ENCODE results near the gene MARCOL. TPM values are rescaled to one million over a fixed set of nuclear protein-coding genes. Genes with fewer than 3 reads are reported as not detected.
"Not testable (repeated sequence)": the region's sequence is repeated elsewhere in the genome, so short reads cannot be mapped to it uniquely, and the experiment has no call there.

MARCOL gene
- total RNA-seq, 1 experiment from 2014 or later = not detected

GRCh38 chr5:148237785-148238417 lies 424 bp upstream of the MARCOL start:
- Histone ChIP-seq H3K36me3 (ENCODE audit: insufficient read depth, low read length) (no peaks in the 10 kb centered on the region), H3K27me3 (ENCODE audit: low read length) (no peaks in the 10 kb centered on the region), H3K4me3 (ENCODE audit: low read length) (no peak overlapping the region), H3K27ac (ENCODE audit: low read length) (no peak overlapping the region), H3K4me1 (ENCODE audit: low read length) (no peaks in the 10 kb centered on the region), H2AFZ (ENCODE audit: low read length) (no peak overlapping the region), H3K9me3 (ENCODE audit: low read length) (no peaks in the 10 kb centered on the region), H4K20me1 (ENCODE audit: insufficient read depth, low read depth, low read length) (no peaks in the 10 kb centered on the region), H3K79me2 (ENCODE audit: low read length) (no peaks in the 10 kb centered on the region), H3K4me2 (ENCODE audit: low read depth, low read length, poor library complexity, severe bottlenecking) (no peak overlapping the region), H3K9ac (ENCODE audit: low read length) (no peak overlapping the region), H3K9me2 (replicated peaks; ENCODE audit: insufficient read depth, low read length) (no peaks in the 10 kb centered on the region)
- DNase-seq = no peak

GRCh38 chr5:148248894-148249293 lies 10.6 kb downstream of the MARCOL start:
- no peaks in the 10 kb centered on the region for H3K4me1 ChIP-seq (ENCODE audit: low read length)
- no peak overlapping the region for H3K4me2 ChIP-seq (ENCODE audit: low read depth, low read length, poor library complexity, severe bottlenecking)
- no peaks in the 10 kb centered on the region for H3K79me2 ChIP-seq (ENCODE audit: low read length)
- H3K36me3 ChIP-seq (ENCODE audit: insufficient read depth, low read length) = no peaks in the 10 kb centered on the region
- H3K9me3 ChIP-seq (ENCODE audit: low read length) = no peaks in the 10 kb centered on the region
- H4K20me1 ChIP-seq (ENCODE audit: insufficient read depth, low read depth, low read length) = no peaks in the 10 kb centered on the region
- no peaks in the 10 kb centered on the region for H3K9me2 ChIP-seq (replicated peaks; ENCODE audit: insufficient read depth, low read length)
- no peaks in the 10 kb centered on the region for H3K27me3 ChIP-seq (ENCODE audit: low read length)
- no peak overlapping the region for H3K9ac ChIP-seq (ENCODE audit: low read length)
- H3K4me3 ChIP-seq (ENCODE audit: low read length) = no peak overlapping the region
- no peak overlapping the region for H2AFZ ChIP-seq (ENCODE audit: low read length)
- no peak for DNase-seq
- no peak overlapping the region for H3K27ac ChIP-seq (ENCODE audit: low read length)

DNA sequence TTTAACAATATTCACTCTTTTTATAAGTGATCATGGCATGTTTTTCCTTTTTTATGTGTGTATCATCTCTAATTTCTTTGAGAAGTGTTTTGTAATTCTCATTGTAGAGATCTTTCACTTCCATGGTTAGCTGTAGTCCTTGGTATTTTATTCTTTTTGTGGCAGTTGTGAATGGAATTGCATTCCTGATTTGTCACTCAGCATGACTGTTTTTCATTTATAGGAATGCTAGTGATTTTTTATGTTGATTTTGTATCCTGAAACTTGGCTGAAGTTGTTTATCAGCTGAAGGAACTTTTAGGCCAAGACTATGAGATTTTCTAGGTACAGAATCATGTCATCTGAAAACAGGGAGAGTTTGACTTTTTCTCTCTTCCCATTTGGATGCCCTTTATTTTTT lies 17.1 kb downstream of the MARCOL start:
- Histone ChIP-seq H4K20me1 (ENCODE audit: insufficient read depth, low read depth, low read length) (no peaks in the 10 kb centered on the region), H3K4me2 (ENCODE audit: low read depth, low read length, poor library complexity, severe bottlenecking) (no peak overlapping the region), H3K4me1 (ENCODE audit: low read length) (no peaks in the 10 kb centered on the region), H3K27me3 (ENCODE audit: low read length) (no peaks in the 10 kb centered on the region), H3K9ac (ENCODE audit: low read length) (no peak overlapping the region), H3K9me2 (replicated peaks; ENCODE audit: insufficient read depth, low read length) (no peaks in the 10 kb centered on the region), H3K27ac (ENCODE audit: low read length) (no peak overlapping the region), H3K36me3 (ENCODE audit: insufficient read depth, low read length) (no peaks in the 10 kb centered on the region), H3K79me2 (ENCODE audit: low read length) (no peaks in the 10 kb centered on the region), H2AFZ (ENCODE audit: low read length) (no peak overlapping the region), H3K9me3 (ENCODE audit: low read length) (no peaks in the 10 kb centered on the region), H3K4me3 (ENCODE audit: low read length) (no peak overlapping the region)
- no peak for DNase-seq

DNA sequence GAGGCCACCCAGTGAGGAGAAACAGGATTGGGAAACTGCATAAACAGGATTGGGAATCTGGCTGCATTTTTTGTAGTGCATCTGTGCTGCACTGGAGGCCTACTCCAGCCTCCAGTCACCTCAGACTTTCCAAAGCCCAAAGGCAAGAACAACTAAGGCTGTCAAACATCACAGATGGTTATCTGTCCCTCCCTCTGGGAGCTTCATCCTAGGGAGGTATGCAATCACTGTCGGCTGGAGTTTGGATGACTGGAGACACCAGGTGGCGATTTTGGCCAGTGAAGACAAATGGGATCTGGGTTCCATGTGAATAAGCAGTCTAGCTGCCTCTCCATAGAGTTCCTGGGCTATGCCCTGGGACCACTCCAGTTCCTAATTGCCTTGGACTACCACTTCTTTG lies 21.0 kb downstream of the MARCOL start:
- no peak for DNase-seq
- H3K79me2 ChIP-seq (ENCODE audit: low read length) = no peaks in the 10 kb centered on the region
- no peak overlapping the region for H2AFZ ChIP-seq (ENCODE audit: low read length)
- no peak overlapping the region for H3K4me3 ChIP-seq (ENCODE audit: low read length)
- H4K20me1 ChIP-seq (ENCODE audit: insufficient read depth, low read depth, low read length) = no peaks in the 10 kb centered on the region
- no peaks in the 10 kb centered on the region for H3K36me3 ChIP-seq (ENCODE audit: insufficient read depth, low read length)
- no peak overlapping the region for H3K27ac ChIP-seq (ENCODE audit: low read length)
- no peak overlapping the region for H3K4me2 ChIP-seq (ENCODE audit: low read depth, low read length, poor library complexity, severe bottlenecking)
- no peaks in the 10 kb centered on the region for H3K9me2 ChIP-seq (replicated peaks; ENCODE audit: insufficient read depth, low read length)
- H3K27me3 ChIP-seq (ENCODE audit: low read length) = no peaks in the 10 kb centered on the region
- no peaks in the 10 kb centered on the region for H3K4me1 ChIP-seq (ENCODE audit: low read length)
- no peaks in the 10 kb centered on the region for H3K9me3 ChIP-seq (ENCODE audit: low read length)
- H3K9ac ChIP-seq (ENCODE audit: low read length) = no peak overlapping the region

DNA sequence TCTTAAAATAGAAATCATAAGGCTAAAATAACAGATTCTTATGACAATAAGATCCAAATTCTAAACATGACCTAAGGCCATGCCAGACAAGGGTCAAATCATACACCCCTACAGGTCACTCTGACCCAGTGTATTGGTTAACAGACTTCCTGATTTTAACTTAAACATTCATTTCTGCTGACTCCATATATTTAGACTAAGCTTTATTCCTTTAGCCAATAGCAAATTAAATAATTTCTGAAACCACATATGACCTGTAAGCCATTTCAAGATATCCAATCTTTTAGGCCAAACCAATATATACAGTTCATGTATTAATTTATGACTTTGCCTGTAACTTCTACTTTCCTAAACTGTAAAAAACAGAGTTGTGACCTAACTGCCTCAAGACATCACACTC lies 22.9 kb downstream of the MARCOL start:
- H3K9ac ChIP-seq (ENCODE audit: low read length) = no peak overlapping the region
- no peak for DNase-seq
- no peaks in the 10 kb centered on the region for H3K79me2 ChIP-seq (ENCODE audit: low read length)
- H3K27ac ChIP-seq (ENCODE audit: low read length) = no peak overlapping the region
- no peaks in the 10 kb centered on the region for H3K9me3 ChIP-seq (ENCODE audit: low read length)
- H3K4me1 ChIP-seq (ENCODE audit: low read length) = no peaks in the 10 kb centered on the region
- no peaks in the 10 kb centered on the region for H4K20me1 ChIP-seq (ENCODE audit: insufficient read depth, low read depth, low read length)
- H3K9me2 ChIP-seq (replicated peaks; ENCODE audit: insufficient read depth, low read length) = no peaks in the 10 kb centered on the region
- H3K36me3 ChIP-seq (ENCODE audit: insufficient read depth, low read length) = no peaks in the 10 kb centered on the region
- no peak overlapping the region for H2AFZ ChIP-seq (ENCODE audit: low read length)
- H3K4me3 ChIP-seq (ENCODE audit: low read length) = no peak overlapping the region
- no peaks in the 10 kb centered on the region for H3K27me3 ChIP-seq (ENCODE audit: low read length)
- H3K4me2 ChIP-seq (ENCODE audit: low read depth, low read length, poor library complexity, severe bottlenecking) = no peak overlapping the region

- no peaks in the 10 kb centered on the region for H3K9me3 ChIP-seq (ENCODE audit: low read length)
- no peak overlapping the region for H3K4me2 ChIP-seq (ENCODE audit: low read depth, low read length, poor library complexity, severe bottlenecking)
- H3K27me3 ChIP-seq (ENCODE audit: low read length) = no peaks in the 10 kb centered on the region
- H4K20me1 ChIP-seq (ENCODE audit: insufficient read depth, low read depth, low read length) = no peaks in the 10 kb centered on the region
- no peak overlapping the region for H3K27ac ChIP-seq (ENCODE audit: low read length)
- H3K9ac ChIP-seq (ENCODE audit: low read length) = no peak overlapping the region
- no peaks in the 10 kb centered on the region for H3K4me1 ChIP-seq (ENCODE audit: low read length)
- no peak overlapping the region for H2AFZ ChIP-seq (ENCODE audit: low read length)
- H3K9me2 ChIP-seq (replicated peaks; ENCODE audit: insufficient read depth, low read length) = no peaks in the 10 kb centered on the region
- no peaks in the 10 kb centered on the region for H3K36me3 ChIP-seq (ENCODE audit: insufficient read depth, low read length)
- no peak for DNase-seq
- H3K79me2 ChIP-seq (ENCODE audit: low read length) = no peaks in the 10 kb centered on the region
- no peak overlapping the region for H3K4me3 ChIP-seq (ENCODE audit: low read length)
Measured at GRCh38 chr5:148267962-148268361, 29.6 kb downstream of the MARCOL start.

GRCh38 chr5:148268566-148268965 lies 30.2 kb downstream of the MARCOL start, which contains the start of gene SPINK13:
Gene SPINK13, plus strand, starts transcription at chr5:148268794. Its CDS starts 1,279 bp downstream, at chr5:148270073.
- Histone ChIP-seq H3K4me2 (ENCODE audit: low read depth, low read length, poor library complexity, severe bottlenecking) (no peak within 1 kb of the TSS), H4K20me1 (ENCODE audit: insufficient read depth, low read depth, low read length) (no peaks in the 10 kb centered on the region), H3K27me3 (ENCODE audit: low read length) (no peaks in the 10 kb centered on the region), H3K36me3 (ENCODE audit: insufficient read depth, low read length) (no peaks in the 10 kb centered on the region), H3K9ac (ENCODE audit: low read length) (no peak within 1 kb of the TSS), H2AFZ (ENCODE audit: low read length) (no peak within 1 kb of the TSS), H3K27ac (ENCODE audit: low read length) (no peak within 1 kb of the TSS), H3K79me2 (ENCODE audit: low read length) (no peaks in the 10 kb centered on the region), H3K4me1 (ENCODE audit: low read length) (no peaks in the 10 kb centered on the region), H3K9me3 (ENCODE audit: low read length) (no peaks in the 10 kb centered on the region), H3K9me2 (replicated peaks; ENCODE audit: insufficient read depth, low read length) (no peaks in the 10 kb centered on the region), H3K4me3 (ENCODE audit: low read length) (no peak within 1 kb of the TSS)
- no peak for DNase-seq

GRCh38 chr5:148275129-148275528 lies 36.8 kb downstream of the MARCOL start:
- not testable (repeated sequence) for H2AFZ ChIP-seq (ENCODE audit: low read length); H3K9ac ChIP-seq (ENCODE audit: low read length); H3K4me3 ChIP-seq (ENCODE audit: low read length); H3K36me3 ChIP-seq (ENCODE audit: insufficient read depth, low read length); H3K9me3 ChIP-seq (ENCODE audit: low read length); H3K79me2 ChIP-seq (ENCODE audit: low read length); H3K9me2 ChIP-seq (replicated peaks; ENCODE audit: insufficient read depth, low read length); H3K4me1 ChIP-seq (ENCODE audit: low read length); H3K27me3 ChIP-seq (ENCODE audit: low read length); H4K20me1 ChIP-seq (ENCODE audit: insufficient read depth, low read depth, low read length); DNase-seq; H3K4me2 ChIP-seq (ENCODE audit: low read depth, low read length, poor library complexity, severe bottlenecking); H3K27ac ChIP-seq (ENCODE audit: low read length)

DNA sequence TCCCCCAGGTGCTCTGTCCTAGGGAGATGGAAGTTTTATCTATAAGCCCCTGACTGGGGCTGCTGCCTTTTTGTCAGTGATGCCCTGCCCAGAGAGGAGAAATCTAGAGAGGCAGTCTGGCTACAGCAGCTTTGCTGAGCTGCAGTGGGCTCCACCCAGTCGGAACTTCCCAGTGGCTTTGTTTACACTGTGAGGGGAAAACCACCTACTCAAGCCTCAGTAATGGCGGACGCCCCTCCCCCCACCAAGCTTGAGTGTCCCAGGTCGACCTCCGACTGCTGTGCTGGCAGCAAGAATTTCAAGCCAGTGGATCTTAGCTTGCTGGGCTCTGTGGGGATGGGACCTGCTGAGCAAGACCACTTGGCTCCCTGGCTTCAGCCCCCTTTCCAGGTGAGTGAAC lies 42.6 kb downstream of the MARCOL start:
- H3K9me3 ChIP-seq (ENCODE audit: low read length); H3K4me2 ChIP-seq (ENCODE audit: low read depth, low read length, poor library complexity, severe bottlenecking); H3K4me3 ChIP-seq (ENCODE audit: low read length); H4K20me1 ChIP-seq (ENCODE audit: insufficient read depth, low read depth, low read length); H3K36me3 ChIP-seq (ENCODE audit: insufficient read depth, low read length); H3K9me2 ChIP-seq (replicated peaks; ENCODE audit: insufficient read depth, low read length); H3K79me2 ChIP-seq (ENCODE audit: low read length); H3K27me3 ChIP-seq (ENCODE audit: low read length); H3K4me1 ChIP-seq (ENCODE audit: low read length); H3K9ac ChIP-seq (ENCODE audit: low read length); H2AFZ ChIP-seq (ENCODE audit: low read length); H3K27ac ChIP-seq (ENCODE audit: low read length); DNase-seq: not testable (repeated sequence)
